Measurements from ENCODE around the gene CDC14A. TPM values are rescaled to one million over a fixed set of nuclear protein-coding genes. Genes with fewer than 3 reads are reported as not detected.

Gene CDC14A
- polyA plus RNA-seq, 1 of the 3 experiments (the other 2 are of a cell fraction): 2.2 TPM

DNA sequence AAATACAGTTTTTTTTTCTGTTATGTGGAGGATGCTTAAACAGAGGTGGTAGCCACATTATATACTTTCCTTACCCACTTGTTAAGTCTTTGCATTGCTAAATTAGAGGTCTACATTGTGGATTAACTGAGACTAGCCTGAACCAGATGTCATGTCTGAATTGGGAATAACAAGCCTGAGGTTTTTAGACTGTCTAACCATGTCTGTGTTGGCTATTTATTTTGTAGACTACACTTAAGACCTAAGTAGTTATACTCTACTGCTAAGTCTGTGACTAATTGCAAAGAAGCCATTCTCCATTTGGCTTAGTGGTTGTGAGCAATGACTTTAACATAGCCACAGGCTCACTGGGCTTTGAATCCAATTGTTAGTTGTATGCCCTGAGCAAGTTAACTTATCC is 45.4 kb downstream of the CDC14A start:
- Histone ChIP-seq H3K79me2 (ENCODE audit: insufficient read depth) (no peaks in the 10 kb centered on the region), H3F3A (replicated peaks; ENCODE audit: insufficient read depth) (no peaks in the 10 kb centered on the region), H3K9me3 (no peaks in the 10 kb centered on the region), H3K4me1 (ENCODE audit: control insufficient read depth in 1 of 2, insufficient read depth in 2 of 2, low read depth in 1 of 2, low read length in 1 of 2) (peaks cover 2 to 4% of the 10 kb centered on the region in 2 experiments; a peak in 3 of 4 replicates), H3K27ac (ENCODE audit: low read depth in 2 of 2, low read length in 1 of 2) (no peak overlapping the region), H3K36me3 (replicated peaks in 1 of 2; ENCODE audit: control insufficient read depth in 1 of 2, insufficient read depth in 2 of 2, low read length in 1 of 2) (no peaks in the 10 kb centered on the region), H3K9ac (no peak overlapping the region), H2AFZ (ENCODE audit: low read depth) (no peak overlapping the region), H3K4me3 (ENCODE audit: low read depth in 2 of 2, low read length in 1 of 2) (no peak overlapping the region), H4K20me1 (ENCODE audit: insufficient read depth) (no peaks in the 10 kb centered on the region), H3K9me2 (no peaks in the 10 kb centered on the region), H3K27me3 (ENCODE audit: insufficient read depth) (no peaks in the 10 kb centered on the region), H3K4me2 (no peak overlapping the region)
- ChIA-PET POLR2A (no interaction called here), CTCF (no interaction called here)
- TF ChIP-seq RFX5 (IDR thresholded peaks at IDR 0.05; ENCODE audit: low read length) (no peak), NRF1 (IDR thresholded peaks at IDR 0.05; ENCODE audit: low read depth, low read length) (no peak), TEAD4 (IDR thresholded peaks at IDR 0.05; ENCODE audit: borderline replicate concordance, insufficient read depth) (no peak), NFIC (IDR thresholded peaks at IDR 0.05; ENCODE audit: borderline replicate concordance) (no peak), MXI1 (IDR thresholded peaks at IDR 0.05; ENCODE audit: low read depth, low read length) (no peak), ELF1 (IDR thresholded peaks at IDR 0.05) (no peak), SMC3 (IDR thresholded peaks at IDR 0.05; ENCODE audit: low read depth, low read length) (no peak), FOXJ3 (CRISPR knock-in tag; IDR thresholded peaks at IDR 0.05) (no peak)
- no peak for DNase-seq

DNA sequence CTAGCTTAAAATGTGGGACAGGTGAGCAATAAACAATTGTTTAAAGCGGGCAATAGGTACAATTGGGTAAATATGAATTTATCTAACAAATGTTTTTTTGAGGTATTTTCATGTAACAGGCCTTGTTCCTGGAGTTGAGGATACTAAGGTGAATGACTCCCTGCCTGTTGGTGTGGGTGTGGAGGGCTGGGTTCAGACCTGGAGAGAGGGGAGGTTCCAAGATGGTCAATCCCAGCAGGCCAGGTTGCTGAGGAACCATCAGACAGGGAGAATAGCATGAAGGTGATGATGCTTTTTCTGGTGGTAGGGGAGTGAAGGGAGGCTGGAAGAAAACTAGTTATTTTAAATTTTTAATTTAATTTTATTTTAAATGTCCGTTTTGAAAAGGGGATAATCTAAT is 46.3 kb downstream of the CDC14A start:
- DNase-seq: no peak
- ChIA-PET POLR2A (no interaction called here), CTCF (no interaction called here)
- H3K27ac ChIP-seq (ENCODE audit: low read depth in 2 of 2, low read length in 1 of 2): no peak overlapping the region
- H4K20me1 ChIP-seq (ENCODE audit: insufficient read depth): no peaks in the 10 kb centered on the region
- H3K27me3 ChIP-seq (ENCODE audit: insufficient read depth): no peaks in the 10 kb centered on the region
- H3F3A ChIP-seq (replicated peaks; ENCODE audit: insufficient read depth): no peaks in the 10 kb centered on the region
- no peaks in the 10 kb centered on the region for H3K9me3 ChIP-seq
- no peak overlapping the region for H3K9ac ChIP-seq
- H3K36me3 ChIP-seq (replicated peaks in 1 of 2; ENCODE audit: control insufficient read depth in 1 of 2, insufficient read depth in 2 of 2, low read length in 1 of 2): no peaks in the 10 kb centered on the region
- peaks cover 2 to 4% of the 10 kb centered on the region in 2 experiments; a peak in 3 of 4 replicates for H3K4me1 ChIP-seq (ENCODE audit: control insufficient read depth in 1 of 2, insufficient read depth in 2 of 2, low read depth in 1 of 2, low read length in 1 of 2)
- H3K79me2 ChIP-seq (ENCODE audit: insufficient read depth): no peaks in the 10 kb centered on the region
- no peak overlapping the region for H3K4me2 ChIP-seq
- no peak overlapping the region for H2AFZ ChIP-seq (ENCODE audit: low read depth)
- H3K4me3 ChIP-seq (ENCODE audit: low read depth in 2 of 2, low read length in 1 of 2): no peak overlapping the region
- TF ChIP-seq, protein P1, sequence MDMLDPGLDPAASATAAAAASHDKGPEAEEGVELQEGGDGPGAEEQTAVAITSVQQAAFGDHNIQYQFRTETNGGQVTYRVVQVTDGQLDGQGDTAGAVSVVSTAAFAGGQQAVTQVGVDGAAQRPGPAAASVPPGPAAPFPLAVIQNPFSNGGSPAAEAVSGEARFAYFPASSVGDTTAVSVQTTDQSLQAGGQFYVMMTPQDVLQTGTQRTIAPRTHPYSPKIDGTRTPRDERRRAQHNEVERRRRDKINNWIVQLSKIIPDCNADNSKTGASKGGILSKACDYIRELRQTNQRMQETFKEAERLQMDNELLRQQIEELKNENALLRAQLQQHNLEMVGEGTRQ (IDR thresholded peaks at IDR 0.05; ENCODE audit: borderline replicate concordance, low read depth, low read length): no peak
- TF ChIP-seq SMC3 (IDR thresholded peaks at IDR 0.05; ENCODE audit: low read depth, low read length): no peak
- TF ChIP-seq NFIC (IDR thresholded peaks at IDR 0.05; ENCODE audit: borderline replicate concordance): no peak
- TF ChIP-seq FOXM1 (IDR thresholded peaks at IDR 0.05; ENCODE audit: low read depth): no peak
- TF ChIP-seq EZH2phosphoT487 (IDR thresholded peaks at IDR 0.05; ENCODE audit: borderline replicate concordance, low read depth): no peak
- TF ChIP-seq POLR2AphosphoS5 (IDR thresholded peaks at IDR 0.05; ENCODE audit: low read depth, low read length): no peak
- TF ChIP-seq MXI1 (IDR thresholded peaks at IDR 0.05; ENCODE audit: low read depth, low read length): no peak
- TF ChIP-seq, protein P2, sequence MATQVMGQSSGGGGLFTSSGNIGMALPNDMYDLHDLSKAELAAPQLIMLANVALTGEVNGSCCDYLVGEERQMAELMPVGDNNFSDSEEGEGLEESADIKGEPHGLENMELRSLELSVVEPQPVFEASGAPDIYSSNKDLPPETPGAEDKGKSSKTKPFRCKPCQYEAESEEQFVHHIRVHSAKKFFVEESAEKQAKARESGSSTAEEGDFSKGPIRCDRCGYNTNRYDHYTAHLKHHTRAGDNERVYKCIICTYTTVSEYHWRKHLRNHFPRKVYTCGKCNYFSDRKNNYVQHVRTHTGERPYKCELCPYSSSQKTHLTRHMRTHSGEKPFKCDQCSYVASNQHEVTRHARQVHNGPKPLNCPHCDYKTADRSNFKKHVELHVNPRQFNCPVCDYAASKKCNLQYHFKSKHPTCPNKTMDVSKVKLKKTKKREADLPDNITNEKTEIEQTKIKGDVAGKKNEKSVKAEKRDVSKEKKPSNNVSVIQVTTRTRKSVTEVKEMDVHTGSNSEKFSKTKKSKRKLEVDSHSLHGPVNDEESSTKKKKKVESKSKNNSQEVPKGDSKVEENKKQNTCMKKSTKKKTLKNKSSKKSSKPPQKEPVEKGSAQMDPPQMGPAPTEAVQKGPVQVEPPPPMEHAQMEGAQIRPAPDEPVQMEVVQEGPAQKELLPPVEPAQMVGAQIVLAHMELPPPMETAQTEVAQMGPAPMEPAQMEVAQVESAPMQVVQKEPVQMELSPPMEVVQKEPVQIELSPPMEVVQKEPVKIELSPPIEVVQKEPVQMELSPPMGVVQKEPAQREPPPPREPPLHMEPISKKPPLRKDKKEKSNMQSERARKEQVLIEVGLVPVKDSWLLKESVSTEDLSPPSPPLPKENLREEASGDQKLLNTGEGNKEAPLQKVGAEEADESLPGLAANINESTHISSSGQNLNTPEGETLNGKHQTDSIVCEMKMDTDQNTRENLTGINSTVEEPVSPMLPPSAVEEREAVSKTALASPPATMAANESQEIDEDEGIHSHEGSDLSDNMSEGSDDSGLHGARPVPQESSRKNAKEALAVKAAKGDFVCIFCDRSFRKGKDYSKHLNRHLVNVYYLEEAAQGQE (IDR thresholded peaks at IDR 0.05; ENCODE audit: low read depth, low read length): no peak
- TF ChIP-seq FOSL2 (IDR thresholded peaks at IDR 0.05; ENCODE audit: borderline replicate concordance, low read depth): no peak
- no peak for TF ChIP-seq TEAD4 (IDR thresholded peaks at IDR 0.05; ENCODE audit: borderline replicate concordance, insufficient read depth)
- no peak for TF ChIP-seq EP300 (IDR thresholded peaks at IDR 0.05; ENCODE audit: borderline replicate concordance in 1 of 2, low read depth in 1 of 2, low read length in 1 of 2)
- no peak for TF ChIP-seq SIN3A (IDR thresholded peaks at IDR 0.05; ENCODE audit: borderline replicate concordance, low read depth, low read length)
- TF ChIP-seq GATA2 (CRISPR knock-in tag; IDR thresholded peaks at IDR 0.05): no peak
- WGBS (ENCODE audit: low lambda C conversion rate): 88% methylated on average over 2 of the region's 2 CpGs
- H3K9me2 ChIP-seq: no peaks in the 10 kb centered on the region

All from SK-N-SH (cell line).